ENCODE data around the gene FAM110D. TPM values are rescaled to one million over a fixed set of nuclear protein-coding genes. Genes with fewer than 3 reads are reported as not detected.

FAM110D gene
- total RNA-seq, 1 experiment from 2014 or later: 0.46 TPM

DNA sequence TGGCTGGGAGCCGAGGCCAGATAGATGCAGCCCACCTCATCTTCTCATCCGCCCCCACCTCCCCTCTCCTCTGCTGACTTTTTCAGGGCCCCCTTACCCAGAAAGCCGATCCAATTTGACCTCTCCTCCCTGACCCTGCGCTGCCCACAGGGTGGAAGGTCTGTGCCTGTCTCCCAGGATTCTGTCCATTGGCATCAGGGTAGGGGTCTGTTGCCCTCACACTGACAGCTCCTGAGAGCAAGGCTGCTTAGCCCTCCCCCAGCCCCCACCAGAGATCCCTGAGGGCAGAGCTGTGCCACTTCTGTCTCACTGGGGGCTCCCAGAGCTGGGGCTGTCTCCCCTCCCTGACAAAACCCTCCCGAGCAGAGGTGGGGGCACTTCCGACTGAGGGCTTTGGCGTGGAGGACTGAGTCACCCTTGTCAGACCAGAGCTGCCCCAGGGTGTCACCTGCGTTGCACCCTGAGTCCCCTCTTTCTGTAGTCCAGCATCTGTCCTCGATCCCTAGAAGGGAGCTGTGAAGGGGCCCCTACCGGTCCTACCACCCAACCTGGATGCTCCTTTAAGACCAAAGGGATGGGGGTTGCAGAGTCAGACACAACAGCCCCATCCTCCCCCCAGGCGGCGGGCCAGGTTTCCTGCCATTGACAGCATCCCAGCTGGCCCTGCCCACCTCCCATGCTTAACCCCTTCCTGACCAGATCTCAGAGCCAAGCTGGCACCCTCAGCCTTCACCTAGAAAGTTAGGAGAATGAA is 2.4 kb upstream of the FAM110D start:
- Mint-ChIP-seq H3K4me1 (peaks cover 42 to 56% of the 10 kb centered on the region in 2 experiments), H3K9me3 (no peaks in the 10 kb centered on the region), H3K4me3 (peak overlapping the region; percentile 39 to 75), H3K27me3 (ENCODE audit: low read depth) (peaks cover 100% of the 10 kb centered on the region), H3K36me3 (ENCODE audit: insufficient read depth in 1 of 3, low read depth in 3 of 3) (no peaks in the 10 kb centered on the region), H3K27ac (no peak overlapping the region)
- no peak overlapping the region for H3K18ac ChIP-seq (ENCODE audit: insufficient read length, low read depth, low read length)
- H2BK5ac ChIP-seq (ENCODE audit: insufficient read length, low read length): no peak overlapping the region
- peaks cover 11% of the 10 kb centered on the region; the same call in 1 of the 2 replicates for H3K4me1 ChIP-seq (ENCODE audit: insufficient read depth, low read length)
- H3K79me2 ChIP-seq (ENCODE audit: insufficient read depth, low read length): no peaks in the 10 kb centered on the region
- H4K91ac ChIP-seq (ENCODE audit: insufficient read length, low read depth, low read length): no peak overlapping the region
- H3K9ac ChIP-seq (ENCODE audit: extremely low read depth, insufficient read length, low read length): no peak overlapping the region
- no peak overlapping the region for H2BK12ac ChIP-seq (ENCODE audit: insufficient read length, low read depth, low read length)
- no peak overlapping the region for H4K8ac ChIP-seq (replicated peaks; ENCODE audit: insufficient read length, low read depth, low read length)
- H2AK5ac ChIP-seq (ENCODE audit: insufficient read length, low read length): no peak overlapping the region
- no peaks in the 10 kb centered on the region for H3K79me1 ChIP-seq (ENCODE audit: insufficient read depth, low read depth, low read length, poor library complexity, severe bottlenecking)
- no peaks in the 10 kb centered on the region for H4K20me1 ChIP-seq (ENCODE audit: control insufficient read depth, insufficient read depth, insufficient read length)
- H2AFZ ChIP-seq (ENCODE audit: low read length): no peak overlapping the region
- no peak overlapping the region for H2BK120ac ChIP-seq (ENCODE audit: low read depth, low read length, poor library complexity, severe bottlenecking)
- H3K27me3 ChIP-seq (ENCODE audit: insufficient read depth, low read length): peaks cover 39% of the 10 kb centered on the region; the same call in 1 of the 2 replicates
- peak; percentile 73 for DNase-seq
- no peak overlapping the region for H3K14ac ChIP-seq (ENCODE audit: insufficient read depth, low read length)
- peaks cover 16% of the 10 kb centered on the region for H3K23me2 ChIP-seq (ENCODE audit: insufficient read length, low read depth, low read length, poor library complexity, severe bottlenecking)
- no peak overlapping the region for H2BK15ac ChIP-seq (ENCODE audit: low read depth, low read length)
- H3K56ac ChIP-seq (ENCODE audit: insufficient read length, low read depth, low read length): no peak overlapping the region
- H4K5ac ChIP-seq (ENCODE audit: insufficient read length, low read depth, low read length): no peak overlapping the region
- peak overlapping the region; percentile 56 for H3K4me2 ChIP-seq (ENCODE audit: insufficient read depth, insufficient read length, low read length)
- no peak overlapping the region for H3K4ac ChIP-seq (ENCODE audit: low read depth, low read length)
- no peaks in the 10 kb centered on the region for H3K9me3 ChIP-seq (ENCODE audit: control insufficient read depth, low read depth, low read length)
- TF ChIP-seq CTCF (conservative IDR thresholded peaks at IDR 0.05): no peak
- no CpG with 5 or more reads among the region's 12 CpGs for WGBS (ENCODE audit: extremely low coverage, insufficient read length, low lambda C conversion rate)
- H3T11ph ChIP-seq (ENCODE audit: low read length): no peak overlapping the region
- H3K27ac ChIP-seq (ENCODE audit: insufficient read length, low read depth, low read length): no peak overlapping the region
- no peak overlapping the region for H2BK20ac ChIP-seq (ENCODE audit: low read depth, low read length, poor library complexity, severe bottlenecking)
- H3K23ac ChIP-seq (ENCODE audit: insufficient read length, low read depth, low read length): no peak overlapping the region

Data from H9 (cell line).